Trophoblast cell (in vitro differentiated cells and primary cell): ENCODE results near the gene WNT9A.
A peak's percentile ranks its signal among the peaks of the same experiment; 100 is the strongest.
"Not testable (repeated sequence)": the region's sequence is repeated elsewhere in the genome, so short reads cannot be mapped to it uniquely, and the experiment has no call there.

Experiments
- DNase-seq, 2 donors: peaks; one replicate each; pipeline ENCODE4 v3.0.0-alpha.2; 2016
- H2AFZ ChIP-seq: 2 replicates; pipeline ENCODE4 v1.6.1; 2013; ENCODE audit warnings: low read length, moderate library complexity, mild to moderate bottlenecking; ENCODE audit not compliant: insufficient read depth, poor library complexity
- H2AK5ac ChIP-seq: 2 replicates; pipeline ENCODE4 v1.6.1; 2013; ENCODE audit warnings: mild to moderate bottlenecking, low read length
- H2BK120ac ChIP-seq: 2 replicates; pipeline ENCODE4 v1.6.1; 2013; ENCODE audit warnings: low read length, mild to moderate bottlenecking, moderate library complexity; ENCODE audit not compliant: insufficient read depth, poor library complexity
- H2BK12ac ChIP-seq: 2 replicates; pipeline ENCODE4 v1.6.1; 2013; ENCODE audit warnings: mild to moderate bottlenecking, low read length, moderate library complexity
- H2BK5ac ChIP-seq: 2 replicates; pipeline ENCODE4 v1.6.1; 2013; ENCODE audit warnings: low read length, low read depth, moderate library complexity, mild to moderate bottlenecking; ENCODE audit not compliant: poor library complexity
- H3K14ac ChIP-seq: 2 replicates; pipeline ENCODE4 v1.6.1; 2013; ENCODE audit warnings: mild to moderate bottlenecking, low read length
- H3K18ac ChIP-seq: 2 replicates; pipeline ENCODE4 v1.6.1; 2013; ENCODE audit warnings: mild to moderate bottlenecking, low read length
- H3K23ac ChIP-seq: 2 replicates; pipeline ENCODE4 v1.6.1; 2013; ENCODE audit warnings: low read length
- H3K27ac ChIP-seq: 2 replicates; pipeline ENCODE4 v1.5.1; 2013; ENCODE audit warnings: low read depth, mild to moderate bottlenecking, inconsistent platforms, low read length, moderate library complexity
- H3K27me3 ChIP-seq: 2 replicates; pipeline ENCODE4 v1.6.1; 2013; ENCODE audit warnings: inconsistent platforms, mild to moderate bottlenecking, low read length, moderate library complexity; ENCODE audit not compliant: insufficient read depth
- H3K36me3 ChIP-seq, 2 experiments: 1 replicate in 1 of 2; 2 replicates in 1 of 2; pipeline ENCODE4 v1.6.1; 2013; ENCODE audit warnings: low read length in 2 of 2, mild to moderate bottlenecking in 2 of 2, moderate library complexity in 1 of 2; ENCODE audit not compliant: insufficient read depth in 2 of 2, control insufficient read depth in 1 of 2
- H3K4ac ChIP-seq: 2 replicates; pipeline ENCODE4 v1.6.1; 2013; ENCODE audit warnings: low read depth, mild to moderate bottlenecking, low read length, moderate library complexity
- H3K4me1 ChIP-seq, 2 experiments: 1 replicate in 1 of 2; 2 replicates in 1 of 2; pipeline ENCODE4 v1.6.1; 2013; ENCODE audit warnings: low read length in 2 of 2, mild to moderate bottlenecking in 2 of 2, moderate library complexity in 1 of 2; ENCODE audit not compliant: insufficient read depth in 2 of 2, control insufficient read depth in 1 of 2
- H3K4me2 ChIP-seq: 2 replicates; pipeline ENCODE4 v1.6.1; 2013; ENCODE audit warnings: inconsistent platforms, mild to moderate bottlenecking, low read length, moderate library complexity
- H3K4me3 ChIP-seq: 2 replicates; pipeline ENCODE4 v1.5.1; 2013; ENCODE audit warnings: mild to moderate bottlenecking, low read depth, low read length, inconsistent platforms
- H3K79me1 ChIP-seq: one replicate; pipeline ENCODE4 v1.6.1; 2013; ENCODE audit warnings: low read length
- H3K79me2 ChIP-seq: 2 replicates; pipeline ENCODE4 v1.6.1; 2013; ENCODE audit warnings: low read length, mild to moderate bottlenecking; ENCODE audit not compliant: control insufficient read depth, insufficient read depth, poor library complexity
- H3K9ac ChIP-seq: 2 replicates; pipeline ENCODE4 v1.6.1; 2013; ENCODE audit warnings: mild to moderate bottlenecking, low read length
- H3K9me3 ChIP-seq: 2 replicates; pipeline ENCODE4 v1.6.1; 2013; ENCODE audit warnings: low read depth, mild to moderate bottlenecking, control low read depth, inconsistent platforms, low read length; ENCODE audit not compliant: insufficient read depth
- H4K12ac ChIP-seq: 2 replicates; pipeline ENCODE4 v1.6.1; 2013; ENCODE audit warnings: low read depth, mild to moderate bottlenecking, low read length, moderate library complexity
- H4K8ac ChIP-seq: 2 replicates; pipeline ENCODE4 v1.6.1; 2013; ENCODE audit warnings: low read depth, mild to moderate bottlenecking, low read length, moderate library complexity
- H4K91ac ChIP-seq: one replicate; pipeline ENCODE4 v1.6.1; 2013; ENCODE audit warnings: low read depth, mild to moderate bottlenecking, low read length, moderate library complexity
- WGBS: extraction: QIAGEN DNeasy Blood & Tissue Kit; methylation state at CpG from one replicate; pipeline ENCODE4 v1.1.7; 2013; ENCODE audit warnings: missing lambda C conversion rate; ENCODE audit not compliant: insufficient read length, insufficient coverage; ENCODE audit errors: extremely low coverage; 5-methylcytosine and 5-hydroxymethylcytosine counted together

WNT9A gene

DNA sequence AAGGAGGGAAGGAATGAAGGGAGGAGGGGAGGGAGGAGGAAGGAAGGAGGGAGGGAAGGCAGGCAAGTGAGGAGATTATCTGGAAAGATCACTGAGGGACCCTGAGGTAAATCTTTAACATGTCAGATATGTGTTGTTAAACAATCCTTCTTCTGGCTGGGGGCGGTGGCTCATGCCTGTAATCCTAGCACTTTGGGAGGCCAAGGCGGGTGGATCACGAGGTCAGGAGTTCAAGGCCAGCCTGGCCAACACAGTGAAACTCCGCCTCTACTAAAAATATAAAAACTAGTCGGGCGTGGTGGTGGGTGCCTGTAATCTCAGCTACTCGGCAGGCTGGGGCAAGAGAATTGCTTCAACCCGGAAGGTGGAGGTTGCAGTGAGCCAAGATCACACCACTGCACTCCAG lies 37.8 kb downstream of the WNT9A start:
- H3K27me3 ChIP-seq, H3K79me2 ChIP-seq, H2AFZ ChIP-seq, H3K9ac ChIP-seq, H3K4me3 ChIP-seq, H2AK5ac ChIP-seq, H2BK12ac ChIP-seq, H3K9me3 ChIP-seq, H3K23ac ChIP-seq, H3K36me3 ChIP-seq, H3K4me2 ChIP-seq, H4K12ac ChIP-seq, DNase-seq, H3K18ac ChIP-seq, H3K14ac ChIP-seq, H4K8ac ChIP-seq, H3K4ac ChIP-seq: not testable (repeated sequence)
- peak overlapping the region; percentile 87 for H3K27ac ChIP-seq
- H3K79me1 ChIP-seq, result peaks cover 15% of the 10 kb centered on the region
- no CpG with 5 or more reads among the region's 8 CpGs for WGBS
- H2BK120ac ChIP-seq, result peak overlapping the region; percentile 54
- peak overlapping the region; percentile 10 for H2BK5ac ChIP-seq
- peak overlapping the region; percentile 40 for H4K91ac ChIP-seq
- peaks cover 10 to 25% of the 10 kb centered on the region in 2 experiments for H3K4me1 ChIP-seq

DNA sequence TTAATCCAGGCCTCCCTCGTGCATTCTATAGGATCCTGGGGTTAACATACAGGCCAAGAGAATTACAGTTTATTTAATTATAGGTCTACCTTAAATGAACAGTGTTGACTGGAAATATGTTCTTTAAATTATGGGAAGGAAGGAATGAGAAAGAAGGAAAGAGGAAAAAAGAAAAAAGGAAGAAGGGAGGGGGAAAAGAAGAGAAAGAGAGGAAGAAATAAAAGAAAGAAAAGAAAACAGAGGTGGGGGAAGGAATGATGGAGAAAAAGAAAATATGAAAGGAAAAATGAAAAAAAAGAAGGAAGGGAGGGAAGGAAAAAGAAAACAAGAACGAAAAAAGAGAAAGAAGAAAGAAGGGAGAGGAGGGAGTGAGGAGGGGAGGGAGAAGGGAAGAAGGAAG lies 38.5 kb downstream of the WNT9A start:
- Histone ChIP-seq H3K79me2 (no peaks in the 10 kb centered on the region), H4K91ac (no peak overlapping the region), H4K8ac (no peak overlapping the region), H3K4me3 (no peak overlapping the region), H3K23ac (no peak overlapping the region), H3K9me3 (no peaks in the 10 kb centered on the region), H3K79me1 (peaks cover 8% of the 10 kb centered on the region), H3K4me2 (no peak overlapping the region), H2AK5ac (no peak overlapping the region), H3K4me1 (peaks cover 3 to 18% of the 10 kb centered on the region in 2 experiments), H3K18ac (no peak overlapping the region), H2BK5ac (no peak overlapping the region), H2AFZ (no peak overlapping the region), H2BK12ac (no peak overlapping the region), H4K12ac (no peak overlapping the region), H3K27ac (no peak overlapping the region), H3K9ac (no peak overlapping the region), H3K36me3 (no peaks in the 10 kb centered on the region), H3K14ac (no peak overlapping the region), H3K27me3 (no peaks in the 10 kb centered on the region), H2BK120ac (no peak overlapping the region), H3K4ac (no peak overlapping the region)
- WGBS, result 100% methylated on average over 1 of the region's 2 CpGs
- no peak for DNase-seq

DNA sequence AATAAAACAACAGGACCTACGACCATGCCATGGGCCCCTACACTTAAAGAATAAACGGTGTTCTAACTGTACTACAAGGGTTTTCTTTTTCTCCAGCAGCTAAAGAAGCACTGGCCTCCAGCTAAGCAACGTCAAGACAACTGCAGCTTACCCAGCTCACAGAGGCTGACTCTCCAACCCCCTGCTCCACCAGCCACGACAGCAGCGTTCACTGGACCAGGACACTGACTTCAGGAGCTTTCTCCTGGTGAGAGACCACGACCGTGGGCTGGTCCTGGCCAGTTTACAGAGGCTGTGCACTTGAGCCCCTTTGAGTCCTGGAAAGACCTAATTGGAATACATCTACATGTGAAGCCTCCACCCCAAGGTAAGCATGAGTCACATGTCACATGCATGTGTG lies 39.4 kb downstream of the WNT9A start:
- Histone ChIP-seq H2AK5ac (no peak overlapping the region), H3K79me1 (peaks cover 9% of the 10 kb centered on the region), H3K27ac (no peak overlapping the region), H2BK120ac (no peak overlapping the region), H3K23ac (no peak overlapping the region), H3K9ac (no peak overlapping the region), H3K27me3 (no peaks in the 10 kb centered on the region), H3K4me1 (peaks cover 4 to 10% of the 10 kb centered on the region in 2 experiments), H3K14ac (no peak overlapping the region), H3K4me3 (no peak overlapping the region), H3K18ac (no peak overlapping the region), H3K4ac (no peak overlapping the region), H2AFZ (no peak overlapping the region), H3K4me2 (no peak overlapping the region), H4K8ac (no peak overlapping the region), H3K9me3 (peaks cover 1% of the 10 kb centered on the region), H2BK5ac (no peak overlapping the region), H3K79me2 (no peaks in the 10 kb centered on the region), H2BK12ac (no peak overlapping the region), H4K91ac (no peak overlapping the region), H4K12ac (no peak overlapping the region), H3K36me3 (no peaks in the 10 kb centered on the region)
- no CpG with 5 or more reads among the region's 7 CpGs for WGBS
- DNase-seq, result no peak

DNA sequence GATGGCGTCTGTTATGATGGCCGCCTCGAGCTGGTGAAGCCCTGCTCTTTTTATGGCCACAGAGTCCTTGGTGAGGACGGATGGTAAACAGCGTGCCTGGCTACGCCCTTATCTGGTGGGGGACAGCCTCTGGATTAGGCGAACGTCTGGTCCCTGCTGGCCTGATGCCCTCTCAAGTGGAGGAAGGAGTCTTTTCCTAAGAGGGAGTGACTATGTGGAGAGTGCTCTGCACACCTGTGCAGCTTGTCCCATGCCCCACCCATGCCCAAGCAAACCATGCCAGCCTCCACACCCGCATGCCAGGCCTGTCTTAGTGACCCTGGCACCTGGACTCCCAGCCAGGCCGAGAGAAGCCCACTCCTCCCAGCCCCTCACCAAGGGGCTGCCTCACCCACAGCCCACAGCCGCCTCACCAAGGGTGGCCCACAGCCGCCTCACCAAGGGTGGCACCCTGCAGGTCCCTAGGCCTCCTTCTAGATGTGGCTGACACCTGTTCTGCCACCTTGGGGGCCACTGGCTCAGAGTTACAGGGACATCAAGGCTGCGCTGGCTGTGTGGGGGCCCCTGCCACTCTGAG lies 40.2 kb downstream of the WNT9A start:
- no peak overlapping the region for H3K4me3 ChIP-seq
- H3K14ac ChIP-seq, result no peak overlapping the region
- H2AK5ac ChIP-seq, result no peak overlapping the region
- no peak overlapping the region for H3K27ac ChIP-seq
- no peak overlapping the region for H3K4ac ChIP-seq
- H3K79me2 ChIP-seq, result peaks cover 2% of the 10 kb centered on the region
- H3K9me3 ChIP-seq, result peaks cover 1% of the 10 kb centered on the region
- no peak overlapping the region for H4K8ac ChIP-seq
- no peak overlapping the region for H3K9ac ChIP-seq
- H3K79me1 ChIP-seq, result peaks cover 18% of the 10 kb centered on the region
- no peaks in the 10 kb centered on the region for H3K36me3 ChIP-seq
- DNase-seq, result no peak
- H3K4me2 ChIP-seq, result no peak overlapping the region
- H3K4me1 ChIP-seq, result peaks cover 12 to 18% of the 10 kb centered on the region in 2 experiments
- no peak overlapping the region for H2BK5ac ChIP-seq
- no CpG with 5 or more reads among the region's 13 CpGs for WGBS
- H3K23ac ChIP-seq, result no peak overlapping the region
- H4K12ac ChIP-seq, result no peak overlapping the region
- no peak overlapping the region for H2BK120ac ChIP-seq
- no peak overlapping the region for H2AFZ ChIP-seq
- H4K91ac ChIP-seq, result no peak overlapping the region
- no peaks in the 10 kb centered on the region for H3K27me3 ChIP-seq
- no peak overlapping the region for H3K18ac ChIP-seq
- no peak overlapping the region for H2BK12ac ChIP-seq
